Uterus (tissue), 4 donors: Measurements from ENCODE around the gene SLC41A3. TPM values are rescaled to one million over a fixed set of nuclear protein-coding genes. Genes with fewer than 3 reads are reported as not detected.
"Not testable (repeated sequence)": the region's sequence is repeated elsewhere in the genome, so short reads cannot be mapped to it uniquely, and the experiment has no call there.

Experiments used
- DNase-seq, 2 donors: peaks; one replicate each; pipeline ENCODE4 v3.0.0-alpha.2; 2019 to 2020
- H3K27ac ChIP-seq, 2 donors: fragments of 200-600 bp; sonication (generic); 1 replicate in 1 of 2; 2 replicates in 1 of 2; pipeline ENCODE4 v1.5.1; 2016 to 2018
- H3K27me3 ChIP-seq, 2 donors: fragments of 200-600 bp; sonication (generic); one replicate each; pipeline ENCODE4 v1.5.1; 2018 to 2019; ENCODE audit warnings: control low read depth in 1 of 2
- H3K36me3 ChIP-seq, 2 donors: fragments of 200-600 bp; sonication (generic); one replicate each; pipeline ENCODE4 v1.5.1; 2019; ENCODE audit warnings: control low read depth in 1 of 2
- H3K4me1 ChIP-seq, 2 donors: fragments of 200-600 bp; sonication (generic); one replicate each; pipeline ENCODE4 v1.5.1; 2018 to 2019; ENCODE audit warnings: control low read depth in 1 of 2
- H3K4me3 ChIP-seq, 2 donors: fragments of 200-600 bp; sonication (generic); 1 replicate in 1 of 2; 2 replicates in 1 of 2; pipeline ENCODE4 v1.5.1; 2018 to 2019; ENCODE audit warnings: mild to moderate bottlenecking in 1 of 2
- H3K9me3 ChIP-seq, 2 donors: fragments of 200-600 bp; sonication (generic); one replicate each; pipeline ENCODE4 v1.5.1; 2019; ENCODE audit warnings: control low read depth in 1 of 2
- CTCF ChIP-seq, 4 experiments: fragments of 200-600 bp in 2 of 4; fragments of 450-650 bp in 2 of 4; sonication (generic) in 2 of 4; IDR thresholded peaks; one replicate each; pipeline ENCODE4 v1.5.1; 2016 to 2019; ENCODE audit warnings: antibody characterized with exemption in 4 of 4, mild to moderate bottlenecking in 2 of 4, moderate library complexity in 1 of 4
- POLR2A ChIP-seq, 2 donors: fragments of 450-650 bp; IDR thresholded peaks; one replicate each; pipeline ENCODE4 v1.6.1; 2016; ENCODE audit warnings: antibody characterized with exemption in 2 of 2, mild to moderate bottlenecking in 1 of 2, moderate library complexity in 1 of 2
- intact Hi-C: fragments of 100-400 bp; cut with DNase I; formaldehyde crosslinking; loops from one replicate; pipeline ENCODE4 v1.15.1; 2023; ENCODE audit warnings: low total_unique reads
- total RNA-seq, 4 donors: library from RNA; depleted of rRNA in 3 of 4; stranded (reverse); fragments of >200 nt in 3 of 4; gene quantifications; one replicate each; pipeline versions ENCODE4 v1.1.0 to v1.2.4, GENCODE V29; 2014 to 2023
- donor health status: DM: yes; HTN: yes; CAD: no.

The SLC41A3 gene
- total RNA-seq, 4 donors from 2014 or later = 65.9 to 94.9 (median 77.4) TPM

- Histone ChIP-seq H3K36me3 (no peaks in the 10 kb centered on the region), H3K27ac (no peak overlapping the region), H3K4me3 (no peak overlapping the region), H3K4me1 (no peaks in the 10 kb centered on the region), H3K27me3 (no peaks in the 10 kb centered on the region), H3K9me3 (no peaks in the 10 kb centered on the region)
- intact Hi-C loops = no loop called here
- no peak for DNase-seq
- no peak for TF ChIP-seq POLR2A (IDR thresholded peaks at IDR 0.05)
- TF ChIP-seq CTCF (IDR thresholded peaks at IDR 0.05) = no peak
Measured at GRCh38 chr3:126004692-126005091, 79.2 kb downstream of the SLC41A3 start.

- Histone ChIP-seq H3K4me3 (no peak overlapping the region), H3K27me3 (no peaks in the 10 kb centered on the region), H3K27ac (no peak overlapping the region), H3K9me3 (no peaks in the 10 kb centered on the region), H3K36me3 (no peaks in the 10 kb centered on the region), H3K4me1 (no peaks in the 10 kb centered on the region)
- TF ChIP-seq POLR2A (IDR thresholded peaks at IDR 0.05) (no peak), CTCF (IDR thresholded peaks at IDR 0.05) (no peak)
- intact Hi-C loops = no loop called here
- DNase-seq = no peak
Measured at GRCh38 chr3:126004217-126004616, 79.7 kb downstream of the SLC41A3 start.

- H3K4me1 ChIP-seq = no peaks in the 10 kb centered on the region
- no peak for TF ChIP-seq POLR2A (IDR thresholded peaks at IDR 0.05)
- TF ChIP-seq CTCF (IDR thresholded peaks at IDR 0.05) = no peak
- H3K9me3 ChIP-seq = no peaks in the 10 kb centered on the region
- H3K27me3 ChIP-seq = no peaks in the 10 kb centered on the region
- no peak overlapping the region for H3K4me3 ChIP-seq
- DNase-seq = no peak
- no peaks in the 10 kb centered on the region for H3K36me3 ChIP-seq
- intact Hi-C loops = no loop called here
- no peak overlapping the region for H3K27ac ChIP-seq
Measured at GRCh38 chr3:126003447-126004190, 80.3 kb downstream of the SLC41A3 start.

- no peaks in the 10 kb centered on the region for H3K4me1 ChIP-seq
- no peak overlapping the region for H3K4me3 ChIP-seq
- H3K9me3 ChIP-seq = no peaks in the 10 kb centered on the region
- no peaks in the 10 kb centered on the region for H3K36me3 ChIP-seq
- no peak overlapping the region for H3K27ac ChIP-seq
- DNase-seq = no peak
- no peak for TF ChIP-seq POLR2A (IDR thresholded peaks at IDR 0.05)
- TF ChIP-seq CTCF (IDR thresholded peaks at IDR 0.05) = no peak
- H3K27me3 ChIP-seq = no peaks in the 10 kb centered on the region
- intact Hi-C loops = no loop called here
Measured at GRCh38 chr3:126002189-126002588, 81.7 kb downstream of the SLC41A3 start.

- H3K4me1 ChIP-seq, H3K36me3 ChIP-seq, H3K27ac ChIP-seq, intact Hi-C loops, H3K4me3 ChIP-seq, H3K27me3 ChIP-seq, DNase-seq, H3K9me3 ChIP-seq: not testable (repeated sequence)
Measured at GRCh38 chr3:125996751-125997150, 87.2 kb downstream of the SLC41A3 start.
